ENCODE results near the gene NAXD.
"Not testable (repeated sequence)": the region's sequence is repeated elsewhere in the genome, so short reads cannot be mapped to it uniquely, and the experiment has no call there.

NAXD gene

GRCh38 chr13:110593430-110594130 is 21.8 kb upstream of the NAXD start:
- peak; percentile 61 for DNase-seq (ENCODE audit: low read depth)

GRCh38 chr13:110597041-110597689 is 18.2 kb upstream of the NAXD start:
- no peak for DNase-seq (ENCODE audit: low read depth)

GRCh38 chr13:110600261-110600819 is 15.0 kb upstream of the NAXD start:
- no peak for DNase-seq (ENCODE audit: low read depth)

- DNase-seq (ENCODE audit: low read depth) = no peak
Observed at GRCh38 chr13:110600980-110601379, 14.4 kb upstream of the NAXD start.

- DNase-seq (ENCODE audit: low read depth) = no peak
Observed at GRCh38 chr13:110605132-110605531, 10.2 kb upstream of the NAXD start.

GRCh38 chr13:110606281-110606680 is 9.1 kb upstream of the NAXD start:
- DNase-seq (ENCODE audit: low read depth) = not testable (repeated sequence)

- DNase-seq (ENCODE audit: low read depth) = peak; percentile 45
Observed at GRCh38 chr13:110607675-110608224, 7.6 kb upstream of the NAXD start.

GRCh38 chr13:110610955-110611595 is 4.3 kb upstream of the NAXD start:
- no peak for DNase-seq (ENCODE audit: low read depth)

GRCh38 chr13:110615005-110615321 is 382 bp upstream of the NAXD start:
- DNase-seq (ENCODE audit: low read depth) = no peak

GRCh38 chr13:110616103-110617101 is 1.1 kb downstream of the NAXD start:
- peak; percentile 61 for DNase-seq (ENCODE audit: low read depth)

GRCh38 chr13:110617321-110618072 is 2.2 kb downstream of the NAXD start:
- DNase-seq (ENCODE audit: low read depth) = peak; percentile 91

- DNase-seq (ENCODE audit: low read depth) = no peak
Observed at GRCh38 chr13:110618167-110618566, 2.8 kb downstream of the NAXD start.

- DNase-seq (ENCODE audit: low read depth) = no peak
Observed at GRCh38 chr13:110618780-110619179, 3.4 kb downstream of the NAXD start.

GRCh38 chr13:110620596-110620995 is 5.3 kb downstream of the NAXD start:
- no peak for DNase-seq (ENCODE audit: low read depth)

- no peak for DNase-seq (ENCODE audit: low read depth)
Observed at GRCh38 chr13:110624766-110625756, 9.7 kb downstream of the NAXD start.

GRCh38 chr13:110625771-110626321 is 10.5 kb downstream of the NAXD start:
- DNase-seq (ENCODE audit: low read depth) = no peak

GRCh38 chr13:110626521-110626920 is 11.2 kb downstream of the NAXD start:
- no peak for DNase-seq (ENCODE audit: low read depth)

- no peak for DNase-seq (ENCODE audit: low read depth)
Observed at GRCh38 chr13:110627351-110627750, 12.0 kb downstream of the NAXD start.

GRCh38 chr13:110627761-110628476 is 12.6 kb downstream of the NAXD start:
- no peak for DNase-seq (ENCODE audit: low read depth)
